GM06990 (cell line): Measurements from ENCODE around the gene NR3C1.

Experiments
- DNase-seq: peaks from one replicate; pipeline ENCODE4 v3.0.0-alpha.2; 2011; ENCODE audit not compliant: insufficient read length; ENCODE audit errors: extremely low read depth
- H3K27me3 ChIP-seq: replicated peaks from 2 replicates; pipeline ENCODE4 v1.6.0; 2011; ENCODE audit warnings: low read length; ENCODE audit not compliant: control insufficient read depth, insufficient read depth
- H3K36me3 ChIP-seq: 2 replicates; pipeline ENCODE4 v1.5.1; 2011; ENCODE audit warnings: low read length; ENCODE audit not compliant: control insufficient read depth, insufficient read depth
- H3K4me3 ChIP-seq: replicated peaks from 2 replicates; pipeline ENCODE4 v1.5.1; 2011; ENCODE audit warnings: low read depth, mild to moderate bottlenecking, control low read depth, low read length
- TF ChIP-seq, protein P1 (sequence below): IDR thresholded peaks from 2 replicates; pipeline ENCODE4 v1.5.1; 2011; ENCODE audit warnings: low read length, control low read depth, mild to moderate bottlenecking, inconsistent platforms; ENCODE audit not compliant: insufficient read depth, poor library complexity, severe bottlenecking

NR3C1 gene

DNA sequence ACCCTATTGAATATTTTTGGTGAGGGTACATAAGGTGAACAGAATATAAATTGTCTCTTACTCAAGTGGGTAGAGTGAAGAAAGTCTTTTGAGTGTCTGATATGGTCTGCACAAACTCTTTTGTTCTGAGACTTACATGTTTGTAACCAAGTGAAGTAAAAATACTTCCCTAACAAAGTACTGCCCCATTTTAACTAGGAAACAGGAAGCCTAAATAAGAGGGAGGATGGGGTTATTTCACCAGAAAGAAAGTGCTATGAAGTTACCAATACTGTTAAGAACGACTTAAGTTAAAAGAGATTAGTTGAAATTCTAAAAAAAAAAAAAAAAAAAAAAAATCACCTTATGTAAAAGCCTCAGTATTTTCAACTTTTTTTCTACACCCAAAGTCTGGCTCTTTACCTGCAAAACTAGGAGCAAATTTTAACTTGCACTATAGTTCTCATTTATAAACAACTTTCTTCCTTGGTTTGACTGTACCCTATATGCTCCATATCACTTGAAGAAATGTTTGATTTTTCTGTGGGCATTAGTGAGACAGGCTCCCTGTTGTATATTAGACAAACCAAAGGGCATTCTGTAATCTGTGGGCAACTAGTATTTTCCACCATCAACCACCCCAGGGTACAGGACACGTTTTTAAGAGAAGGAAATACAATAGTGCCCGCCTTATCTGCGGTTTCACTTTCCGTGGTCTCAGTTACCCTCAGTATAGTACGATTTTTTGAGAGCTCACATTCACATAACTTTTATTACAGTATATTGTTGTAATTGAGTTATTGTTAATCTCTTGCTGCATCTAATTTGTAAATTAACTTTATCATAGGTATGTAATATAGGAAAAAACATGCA is 127.7 kb downstream of the NR3C1 start:
- Histone ChIP-seq H3K27me3 (no peaks in the 10 kb centered on the region), H3K36me3 (peaks cover 3% of the 10 kb centered on the region), H3K4me3 (no peak overlapping the region)
- TF ChIP-seq, protein P1, sequence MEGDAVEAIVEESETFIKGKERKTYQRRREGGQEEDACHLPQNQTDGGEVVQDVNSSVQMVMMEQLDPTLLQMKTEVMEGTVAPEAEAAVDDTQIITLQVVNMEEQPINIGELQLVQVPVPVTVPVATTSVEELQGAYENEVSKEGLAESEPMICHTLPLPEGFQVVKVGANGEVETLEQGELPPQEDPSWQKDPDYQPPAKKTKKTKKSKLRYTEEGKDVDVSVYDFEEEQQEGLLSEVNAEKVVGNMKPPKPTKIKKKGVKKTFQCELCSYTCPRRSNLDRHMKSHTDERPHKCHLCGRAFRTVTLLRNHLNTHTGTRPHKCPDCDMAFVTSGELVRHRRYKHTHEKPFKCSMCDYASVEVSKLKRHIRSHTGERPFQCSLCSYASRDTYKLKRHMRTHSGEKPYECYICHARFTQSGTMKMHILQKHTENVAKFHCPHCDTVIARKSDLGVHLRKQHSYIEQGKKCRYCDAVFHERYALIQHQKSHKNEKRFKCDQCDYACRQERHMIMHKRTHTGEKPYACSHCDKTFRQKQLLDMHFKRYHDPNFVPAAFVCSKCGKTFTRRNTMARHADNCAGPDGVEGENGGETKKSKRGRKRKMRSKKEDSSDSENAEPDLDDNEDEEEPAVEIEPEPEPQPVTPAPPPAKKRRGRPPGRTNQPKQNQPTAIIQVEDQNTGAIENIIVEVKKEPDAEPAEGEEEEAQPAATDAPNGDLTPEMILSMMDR: no peak
- no peak for DNase-seq

DNA sequence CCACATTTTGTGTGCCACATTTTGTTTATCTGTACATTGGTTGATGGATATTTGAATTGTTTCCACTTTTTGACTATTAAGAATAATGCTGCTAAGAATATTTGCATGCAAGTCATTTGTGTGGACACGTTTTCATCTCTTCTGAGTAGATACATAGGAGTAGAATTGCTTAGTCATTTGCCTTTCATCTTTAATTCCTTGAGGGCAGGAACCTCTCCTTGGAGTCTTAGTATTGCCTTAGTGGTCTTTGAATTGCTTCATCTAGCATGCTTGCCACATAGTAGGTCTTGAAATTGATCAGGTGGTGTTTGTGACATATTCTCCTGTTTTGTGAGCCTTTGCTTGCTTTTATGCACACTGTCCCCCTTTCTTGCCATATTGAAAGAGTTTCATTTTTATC is 128.5 kb downstream of the NR3C1 start:
- no peak for DNase-seq
- TF ChIP-seq, protein P1: no peak
- H3K27me3 ChIP-seq: no peaks in the 10 kb centered on the region
- peaks cover 3% of the 10 kb centered on the region for H3K36me3 ChIP-seq
- H3K4me3 ChIP-seq: no peak overlapping the region

GRCh38 chr5:143271431-143271830 is 132.1 kb downstream of the NR3C1 start:
- H3K27me3 ChIP-seq: no peaks in the 10 kb centered on the region
- no peak overlapping the region for H3K4me3 ChIP-seq
- DNase-seq: no peak
- H3K36me3 ChIP-seq: no peaks in the 10 kb centered on the region
- TF ChIP-seq, protein P1: no peak

- H3K36me3 ChIP-seq: no peaks in the 10 kb centered on the region
- H3K27me3 ChIP-seq: no peaks in the 10 kb centered on the region
- TF ChIP-seq, protein P1: no peak
- no peak for DNase-seq
- H3K4me3 ChIP-seq: no peak overlapping the region
Observed at GRCh38 chr5:143268388-143268787, 135.1 kb downstream of the NR3C1 start.

DNA sequence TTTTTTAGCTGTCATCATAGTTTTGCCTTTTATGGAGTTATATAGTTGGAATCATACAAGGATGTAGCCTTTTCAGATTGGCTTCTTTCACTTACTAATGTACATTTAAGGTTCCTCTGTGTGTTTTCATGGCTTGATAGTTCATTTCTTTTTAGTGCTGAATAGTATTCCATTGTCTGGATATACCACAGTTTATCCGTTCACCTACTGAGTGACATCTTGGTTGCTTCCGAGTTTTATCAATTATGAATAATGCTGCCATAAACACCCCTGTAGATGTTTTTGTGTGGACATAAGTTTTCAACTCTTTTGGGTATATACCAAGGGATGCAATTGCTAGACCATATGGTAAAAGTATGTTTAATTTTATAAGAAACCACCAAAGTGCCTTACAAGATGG is 136.3 kb downstream of the NR3C1 start:
- no peak overlapping the region for H3K4me3 ChIP-seq
- no peaks in the 10 kb centered on the region for H3K36me3 ChIP-seq
- TF ChIP-seq, protein P1: no peak
- no peak for DNase-seq
- no peaks in the 10 kb centered on the region for H3K27me3 ChIP-seq
